ENCODE results near the gene LYRM4.

Gene LYRM4

GRCh38 chr6:5108068-5108467 lies 152.7 kb downstream of the LYRM4 start:
- Histone ChIP-seq H3K79me2 (ENCODE audit: insufficient read depth, low read depth) (no peaks in the 10 kb centered on the region), H3K36me3 (ENCODE audit: insufficient read depth) (no peaks in the 10 kb centered on the region), H3K27me3 (ENCODE audit: insufficient read depth, low read depth) (no peaks in the 10 kb centered on the region), H3K4me1 (ENCODE audit: low read depth, poor library complexity, severe bottlenecking) (no peaks in the 10 kb centered on the region), H4K20me1 (ENCODE audit: insufficient read depth) (no peaks in the 10 kb centered on the region), H3K27ac (no peak overlapping the region), H2AFZ (ENCODE audit: low read depth) (no peak overlapping the region), H3K9ac (no peak overlapping the region), H3K4me2 (no peak overlapping the region), H3K4me3 (IDR thresholded peaks at IDR 0.05; ENCODE audit: insufficient read depth, low read depth, low read length) (no peak overlapping the region)
- TF ChIP-seq CTCF (conservative IDR thresholded peaks at IDR 0.05; ENCODE audit: low read depth, low read length): no peak

GRCh38 chr6:5107341-5107740 lies 153.4 kb downstream of the LYRM4 start:
- H3K79me2 ChIP-seq (ENCODE audit: insufficient read depth, low read depth): no peaks in the 10 kb centered on the region
- no peaks in the 10 kb centered on the region for H3K27me3 ChIP-seq (ENCODE audit: insufficient read depth, low read depth)
- no peak overlapping the region for H3K4me2 ChIP-seq
- no peak overlapping the region for H2AFZ ChIP-seq (ENCODE audit: low read depth)
- no peaks in the 10 kb centered on the region for H3K4me1 ChIP-seq (ENCODE audit: low read depth, poor library complexity, severe bottlenecking)
- H4K20me1 ChIP-seq (ENCODE audit: insufficient read depth): no peaks in the 10 kb centered on the region
- no peak overlapping the region for H3K9ac ChIP-seq
- H3K4me3 ChIP-seq (IDR thresholded peaks at IDR 0.05; ENCODE audit: insufficient read depth, low read depth, low read length): no peak overlapping the region
- no peak overlapping the region for H3K27ac ChIP-seq
- H3K36me3 ChIP-seq (ENCODE audit: insufficient read depth): no peaks in the 10 kb centered on the region
- TF ChIP-seq CTCF (conservative IDR thresholded peaks at IDR 0.05; ENCODE audit: low read depth, low read length): no peak

GRCh38 chr6:5105146-5105545 lies 155.6 kb downstream of the LYRM4 start:
- Histone ChIP-seq H3K36me3 (ENCODE audit: insufficient read depth) (no peaks in the 10 kb centered on the region), H3K9ac (no peak overlapping the region), H3K27me3 (ENCODE audit: insufficient read depth, low read depth) (no peaks in the 10 kb centered on the region), H3K4me2 (no peak overlapping the region), H3K4me1 (ENCODE audit: low read depth, poor library complexity, severe bottlenecking) (no peaks in the 10 kb centered on the region), H3K4me3 (IDR thresholded peaks at IDR 0.05; ENCODE audit: insufficient read depth, low read depth, low read length) (no peak overlapping the region), H2AFZ (ENCODE audit: low read depth) (no peak overlapping the region), H3K27ac (no peak overlapping the region), H4K20me1 (ENCODE audit: insufficient read depth) (no peaks in the 10 kb centered on the region), H3K79me2 (ENCODE audit: insufficient read depth, low read depth) (no peaks in the 10 kb centered on the region)
- no peak for TF ChIP-seq CTCF (conservative IDR thresholded peaks at IDR 0.05; ENCODE audit: low read depth, low read length)

GRCh38 chr6:5104667-5105066 lies 156.1 kb downstream of the LYRM4 start:
- no peak for TF ChIP-seq CTCF (conservative IDR thresholded peaks at IDR 0.05; ENCODE audit: low read depth, low read length)
- no peak overlapping the region for H3K4me3 ChIP-seq (IDR thresholded peaks at IDR 0.05; ENCODE audit: insufficient read depth, low read depth, low read length)
- H3K36me3 ChIP-seq (ENCODE audit: insufficient read depth): no peaks in the 10 kb centered on the region
- no peak overlapping the region for H3K4me2 ChIP-seq
- H3K9ac ChIP-seq: no peak overlapping the region
- no peaks in the 10 kb centered on the region for H3K4me1 ChIP-seq (ENCODE audit: low read depth, poor library complexity, severe bottlenecking)
- no peaks in the 10 kb centered on the region for H3K79me2 ChIP-seq (ENCODE audit: insufficient read depth, low read depth)
- H3K27me3 ChIP-seq (ENCODE audit: insufficient read depth, low read depth): no peaks in the 10 kb centered on the region
- no peak overlapping the region for H3K27ac ChIP-seq
- no peak overlapping the region for H2AFZ ChIP-seq (ENCODE audit: low read depth)
- H4K20me1 ChIP-seq (ENCODE audit: insufficient read depth): no peaks in the 10 kb centered on the region

- H3K36me3 ChIP-seq (ENCODE audit: insufficient read depth): no peaks in the 10 kb centered on the region
- H3K79me2 ChIP-seq (ENCODE audit: insufficient read depth, low read depth): no peaks in the 10 kb centered on the region
- no peak overlapping the region for H3K4me2 ChIP-seq
- no peaks in the 10 kb centered on the region for H3K27me3 ChIP-seq (ENCODE audit: insufficient read depth, low read depth)
- no peaks in the 10 kb centered on the region for H3K4me1 ChIP-seq (ENCODE audit: low read depth, poor library complexity, severe bottlenecking)
- no peak overlapping the region for H3K27ac ChIP-seq
- no peak overlapping the region for H3K9ac ChIP-seq
- TF ChIP-seq CTCF (conservative IDR thresholded peaks at IDR 0.05; ENCODE audit: low read depth, low read length): no peak
- H4K20me1 ChIP-seq (ENCODE audit: insufficient read depth): no peaks in the 10 kb centered on the region
- no peak overlapping the region for H2AFZ ChIP-seq (ENCODE audit: low read depth)
- H3K4me3 ChIP-seq (IDR thresholded peaks at IDR 0.05; ENCODE audit: insufficient read depth, low read depth, low read length): no peak overlapping the region
These were observed 157.5 kb downstream of the LYRM4 start for GRCh38 chr6:5103250-5103649.
